GM10266 (cell line): Measurements from ENCODE around the gene STK35.

Experiments
- DNase-seq: peaks from one replicate; pipeline ENCODE4 v3.0.0; 2012; ENCODE audit errors: extremely low spot score
- TF ChIP-seq, protein P1 (sequence below): IDR thresholded peaks from 2 replicates; pipeline ENCODE4 v1.5.1; 2012; ENCODE audit warnings: mild to moderate bottlenecking, low read depth; ENCODE audit not compliant: control insufficient read depth, insufficient read depth; ENCODE audit errors: missing control alignments

The STK35 gene

GRCh38 chr20:2089447-2089846 lies 12.2 kb upstream of the STK35 start:
- TF ChIP-seq, protein P1, sequence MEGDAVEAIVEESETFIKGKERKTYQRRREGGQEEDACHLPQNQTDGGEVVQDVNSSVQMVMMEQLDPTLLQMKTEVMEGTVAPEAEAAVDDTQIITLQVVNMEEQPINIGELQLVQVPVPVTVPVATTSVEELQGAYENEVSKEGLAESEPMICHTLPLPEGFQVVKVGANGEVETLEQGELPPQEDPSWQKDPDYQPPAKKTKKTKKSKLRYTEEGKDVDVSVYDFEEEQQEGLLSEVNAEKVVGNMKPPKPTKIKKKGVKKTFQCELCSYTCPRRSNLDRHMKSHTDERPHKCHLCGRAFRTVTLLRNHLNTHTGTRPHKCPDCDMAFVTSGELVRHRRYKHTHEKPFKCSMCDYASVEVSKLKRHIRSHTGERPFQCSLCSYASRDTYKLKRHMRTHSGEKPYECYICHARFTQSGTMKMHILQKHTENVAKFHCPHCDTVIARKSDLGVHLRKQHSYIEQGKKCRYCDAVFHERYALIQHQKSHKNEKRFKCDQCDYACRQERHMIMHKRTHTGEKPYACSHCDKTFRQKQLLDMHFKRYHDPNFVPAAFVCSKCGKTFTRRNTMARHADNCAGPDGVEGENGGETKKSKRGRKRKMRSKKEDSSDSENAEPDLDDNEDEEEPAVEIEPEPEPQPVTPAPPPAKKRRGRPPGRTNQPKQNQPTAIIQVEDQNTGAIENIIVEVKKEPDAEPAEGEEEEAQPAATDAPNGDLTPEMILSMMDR: no peak
- no peak for DNase-seq

GRCh38 chr20:2093159-2093781 lies 8.4 kb upstream of the STK35 start:
- peak; percentile 41 for DNase-seq

GRCh38 chr20:2093883-2094282 lies 7.7 kb upstream of the STK35 start:
- TF ChIP-seq, protein P1: no peak

More at GRCh38 chr20:2093159-2093781, 8.4 kb upstream of the STK35 start:
- TF ChIP-seq, protein P1: peak; percentile 69

DNA sequence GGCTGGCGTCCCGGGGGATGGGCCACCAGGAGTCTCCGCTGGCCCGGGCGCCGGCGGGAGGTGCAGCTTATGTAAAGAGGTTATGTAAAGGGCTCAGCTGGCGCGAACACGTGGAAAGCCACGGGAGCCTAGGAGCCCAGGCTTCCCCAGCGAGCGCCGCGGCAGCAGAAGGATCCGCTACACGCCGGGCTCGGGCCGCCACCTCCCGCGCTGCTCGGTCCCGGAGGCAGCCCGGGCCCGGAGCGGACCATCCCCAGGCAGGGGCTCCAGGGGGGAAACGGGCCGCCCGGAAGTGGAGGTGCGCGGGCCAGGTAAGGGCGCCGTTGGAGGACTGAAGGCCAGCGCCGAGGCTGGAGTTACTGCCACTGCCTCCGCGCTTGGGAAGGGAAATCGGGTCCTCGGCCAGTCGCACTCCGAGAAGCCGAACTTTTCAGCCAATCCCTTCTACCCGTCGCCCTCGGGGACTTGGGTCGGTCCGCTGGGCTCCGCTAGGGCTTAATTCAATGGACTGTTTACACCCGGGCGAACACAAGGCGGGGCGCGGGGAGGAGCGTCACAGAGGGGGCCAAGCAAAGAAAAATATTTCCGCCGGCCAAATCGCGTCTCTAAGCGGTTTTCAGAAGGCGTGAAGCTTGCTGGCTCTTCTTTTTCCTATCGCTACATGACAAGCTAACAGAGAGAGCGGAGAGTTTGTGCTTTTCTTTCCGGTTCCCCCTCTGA lies 398 bp downstream of the STK35 start:
- peak; percentile 94 for DNase-seq
- TF ChIP-seq, protein P1: no peak

More at GRCh38 chr20:2093883-2094282, 7.7 kb upstream of the STK35 start:
- DNase-seq: no peak

GRCh38 chr20:2102585-2103460 lies 1.2 kb downstream of the STK35 start:
- peak; percentile 96 for DNase-seq
- TF ChIP-seq, protein P1: no peak

DNA sequence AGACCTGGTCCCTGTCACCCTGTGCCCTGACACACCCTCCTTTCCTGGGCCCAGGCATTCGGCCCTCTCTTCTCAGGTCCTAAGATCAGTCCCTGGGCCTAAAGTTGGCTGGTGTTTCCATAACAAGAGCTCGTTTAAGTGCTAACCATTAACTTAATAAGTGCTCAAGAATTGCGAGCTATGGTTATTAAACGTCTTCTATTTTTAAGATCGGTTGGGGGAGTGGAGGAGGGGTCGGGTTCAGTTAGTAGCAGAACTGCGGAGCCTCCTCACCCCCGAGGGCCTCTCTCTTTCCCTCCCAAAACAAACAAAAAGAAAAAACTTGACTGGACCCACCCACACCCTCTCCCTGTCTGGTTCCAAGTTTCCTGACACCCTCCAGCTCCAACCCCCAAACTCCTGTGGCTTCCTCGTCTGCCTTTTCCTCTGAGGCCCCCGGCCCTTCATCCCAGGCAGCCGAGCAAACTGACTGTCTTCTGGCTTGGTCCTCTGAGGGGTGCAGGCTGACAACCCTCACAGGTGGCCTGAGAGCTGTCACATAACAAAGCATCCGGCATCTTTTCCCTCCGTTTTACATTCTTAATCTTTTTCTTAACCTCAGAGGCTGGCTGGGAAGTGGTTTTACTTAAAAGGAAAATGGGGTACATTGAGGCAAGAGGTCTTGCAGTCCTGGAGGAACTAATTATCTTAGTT lies 2.0 kb downstream of the STK35 start:
- TF ChIP-seq, protein P1: no peak
- no peak for DNase-seq
